Measurements from ENCODE around the gene MALRD1.

Gene MALRD1

GRCh38 chr10:19782430-19783089 lies 734.0 kb downstream of the MALRD1 start:
- no peak for DNase-seq (ENCODE audit: extremely low read depth, low read depth)
- TF ChIP-seq, protein P1, sequence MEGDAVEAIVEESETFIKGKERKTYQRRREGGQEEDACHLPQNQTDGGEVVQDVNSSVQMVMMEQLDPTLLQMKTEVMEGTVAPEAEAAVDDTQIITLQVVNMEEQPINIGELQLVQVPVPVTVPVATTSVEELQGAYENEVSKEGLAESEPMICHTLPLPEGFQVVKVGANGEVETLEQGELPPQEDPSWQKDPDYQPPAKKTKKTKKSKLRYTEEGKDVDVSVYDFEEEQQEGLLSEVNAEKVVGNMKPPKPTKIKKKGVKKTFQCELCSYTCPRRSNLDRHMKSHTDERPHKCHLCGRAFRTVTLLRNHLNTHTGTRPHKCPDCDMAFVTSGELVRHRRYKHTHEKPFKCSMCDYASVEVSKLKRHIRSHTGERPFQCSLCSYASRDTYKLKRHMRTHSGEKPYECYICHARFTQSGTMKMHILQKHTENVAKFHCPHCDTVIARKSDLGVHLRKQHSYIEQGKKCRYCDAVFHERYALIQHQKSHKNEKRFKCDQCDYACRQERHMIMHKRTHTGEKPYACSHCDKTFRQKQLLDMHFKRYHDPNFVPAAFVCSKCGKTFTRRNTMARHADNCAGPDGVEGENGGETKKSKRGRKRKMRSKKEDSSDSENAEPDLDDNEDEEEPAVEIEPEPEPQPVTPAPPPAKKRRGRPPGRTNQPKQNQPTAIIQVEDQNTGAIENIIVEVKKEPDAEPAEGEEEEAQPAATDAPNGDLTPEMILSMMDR (IDR thresholded peaks at IDR 0.05; ENCODE audit: low read depth, low read length), result no peak

- TF ChIP-seq, protein P1 (IDR thresholded peaks at IDR 0.05; ENCODE audit: low read depth, low read length), result no peak
- no peak for DNase-seq (ENCODE audit: extremely low read depth, low read depth)
These were observed 735.1 kb downstream of the MALRD1 start for GRCh38 chr10:19783721-19784120.
